22Rv1 (cell line): Measurements from ENCODE around the gene SMARCAL1.

Experiments
- ZFX ChIP-seq: fragments of 450-650 bp; IDR thresholded peaks from 2 replicates; pipeline ENCODE4 v1.6.1; 2017; ENCODE audit warnings: antibody characterized with exemption, borderline replicate concordance
- TF ChIP-seq, protein P1 (sequence below): fragments of 450-650 bp; IDR thresholded peaks from 2 replicates; pipeline ENCODE4 v1.5.1; 2017; ENCODE audit warnings: mild to moderate bottlenecking

DNA sequence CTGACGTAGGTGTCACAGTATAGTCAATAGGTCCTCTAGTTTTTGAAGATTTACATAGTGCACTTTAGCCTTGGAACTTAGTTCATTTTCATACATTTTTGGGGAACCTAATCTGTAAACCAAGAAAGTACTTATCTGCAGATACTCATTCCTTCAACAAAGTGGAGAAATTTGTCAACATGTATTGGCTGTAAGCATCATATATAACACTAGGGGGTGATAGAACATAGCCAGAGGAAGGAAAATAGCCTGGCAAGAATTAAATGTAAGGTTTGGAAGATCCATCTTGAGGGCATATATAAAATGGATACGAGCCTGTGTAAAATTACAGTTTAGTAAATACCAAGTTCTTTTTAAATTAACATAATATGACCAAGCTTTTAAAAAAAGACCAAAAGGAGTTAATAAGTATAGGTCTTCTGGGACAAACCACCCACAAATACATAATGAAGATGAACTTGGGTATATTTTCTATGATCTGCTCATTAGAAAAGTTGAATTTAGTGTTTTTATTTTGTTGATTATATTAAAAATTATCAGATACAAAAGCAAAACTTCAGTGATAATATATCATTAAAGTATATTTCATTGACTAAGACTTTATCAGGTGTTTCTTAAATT lies 104.6 kb downstream of the SMARCAL1 start:
- TF ChIP-seq, protein P1, sequence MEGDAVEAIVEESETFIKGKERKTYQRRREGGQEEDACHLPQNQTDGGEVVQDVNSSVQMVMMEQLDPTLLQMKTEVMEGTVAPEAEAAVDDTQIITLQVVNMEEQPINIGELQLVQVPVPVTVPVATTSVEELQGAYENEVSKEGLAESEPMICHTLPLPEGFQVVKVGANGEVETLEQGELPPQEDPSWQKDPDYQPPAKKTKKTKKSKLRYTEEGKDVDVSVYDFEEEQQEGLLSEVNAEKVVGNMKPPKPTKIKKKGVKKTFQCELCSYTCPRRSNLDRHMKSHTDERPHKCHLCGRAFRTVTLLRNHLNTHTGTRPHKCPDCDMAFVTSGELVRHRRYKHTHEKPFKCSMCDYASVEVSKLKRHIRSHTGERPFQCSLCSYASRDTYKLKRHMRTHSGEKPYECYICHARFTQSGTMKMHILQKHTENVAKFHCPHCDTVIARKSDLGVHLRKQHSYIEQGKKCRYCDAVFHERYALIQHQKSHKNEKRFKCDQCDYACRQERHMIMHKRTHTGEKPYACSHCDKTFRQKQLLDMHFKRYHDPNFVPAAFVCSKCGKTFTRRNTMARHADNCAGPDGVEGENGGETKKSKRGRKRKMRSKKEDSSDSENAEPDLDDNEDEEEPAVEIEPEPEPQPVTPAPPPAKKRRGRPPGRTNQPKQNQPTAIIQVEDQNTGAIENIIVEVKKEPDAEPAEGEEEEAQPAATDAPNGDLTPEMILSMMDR, result peak; percentile 88
- no peak for TF ChIP-seq ZFX
